ENCODE measurements around the gene TNC. TPM values are rescaled to one million over a fixed set of nuclear protein-coding genes. Genes with fewer than 3 reads are reported as not detected.

The TNC gene
- total and polyA plus RNA-seq, 2 of the 4 experiments (the other 2 are of a cell fraction), result 192 to 253 TPM

GRCh38 chr9:115162946-115163345 is 45.0 kb upstream of the TNC start:
- Histone ChIP-seq H2AFZ (replicated peaks; ENCODE audit: low read length, poor library complexity) (no peak overlapping the region), H4K91ac (ENCODE audit: insufficient read depth, low read depth, low read length) (no peak overlapping the region), H3K4me3 (ENCODE audit: insufficient read depth, low read depth, low read length) (no peak overlapping the region), H4K20me1 (ENCODE audit: insufficient read depth, low read length) (no peaks in the 10 kb centered on the region), H3K9ac (ENCODE audit: low read depth, low read length) (no peak overlapping the region), H3K27me3 (ENCODE audit: control insufficient read depth, insufficient read depth, low read length) (no peaks in the 10 kb centered on the region), H3K9me3 (ENCODE audit: control insufficient read depth, insufficient read depth, low read length) (no peaks in the 10 kb centered on the region; the same call in 1 of the 2 replicates), H3K27ac (ENCODE audit: insufficient read depth, low read length) (no peak overlapping the region), H3K9me1 (ENCODE audit: insufficient read depth, low read length) (peaks cover 8% of the 10 kb centered on the region; the same call in 1 of the 2 replicates), H3K79me1 (ENCODE audit: low read depth in 1 of 2, low read length in 2 of 2) (no peaks in the 10 kb centered on the region), H2BK120ac (ENCODE audit: low read depth, low read length) (0 out of 2 replicates have a peak overlapping the region, but pooled peaks have one; percentile 26), H2AK9ac (replicated peaks; ENCODE audit: low read depth, low read length, poor library complexity) (no peak overlapping the region), H2BK5ac (ENCODE audit: low read depth, low read length, poor library complexity, severe bottlenecking) (no peak overlapping the region), H3K4me2 (ENCODE audit: low read depth, low read length) (no peak overlapping the region), H4K8ac (ENCODE audit: low read depth in 2 of 2, low read length in 2 of 2) (no peak overlapping the region), H2BK15ac (ENCODE audit: low read depth, low read length) (no peak overlapping the region), H3K18ac (ENCODE audit: low read depth, low read length) (no peak overlapping the region), H3K4me1 (ENCODE audit: control insufficient read depth, insufficient read depth, low read length) (peaks cover 8% of the 10 kb centered on the region), H2BK20ac (ENCODE audit: low read depth, low read length) (peak overlapping the region; percentile 39), H3K14ac (replicated peaks; ENCODE audit: low read depth, low read length) (0 out of 2 replicates have a peak overlapping the region, but pooled peaks have one; percentile 35), H4K5ac (ENCODE audit: low read depth, low read length) (no peak overlapping the region), H2AK5ac (ENCODE audit: low read depth, low read length) (no peak overlapping the region), H3K4ac (ENCODE audit: low read depth, low read length) (0 out of 2 replicates have a peak overlapping the region, but pooled peaks have one; percentile 20), H3K23ac (ENCODE audit: low read depth, low read length) (no peak overlapping the region), H3K36me3 (ENCODE audit: control insufficient read depth, insufficient read depth, low read length) (no peaks in the 10 kb centered on the region), H3K56ac (ENCODE audit: extremely low read depth, insufficient read depth, low read length) (no peak overlapping the region)
- in situ Hi-C loops (cut with MboI; ENCODE audit: low sequenced_read_pairs) (no loop called here), dilution Hi-C loops (cut with HindIII; ENCODE audit: low sequenced_read_pairs, unreplicated experiment) (no loop called here), intact Hi-C loops (cut with micrococcal nuclease) (no loop called here)
- TF ChIP-seq RFX5 (IDR thresholded peaks at IDR 0.05; ENCODE audit: low read depth, low read length), result no peak
- TF ChIP-seq BHLHE40 (IDR thresholded peaks at IDR 0.05; ENCODE audit: low read depth, low read length), result no peak
- TF ChIP-seq MXI1 (IDR thresholded peaks at IDR 0.05; ENCODE audit: borderline replicate concordance, low read depth, low read length), result no peak
- no peak for TF ChIP-seq MAFK (IDR thresholded peaks at IDR 0.05; ENCODE audit: low read depth, low read length)
- TF ChIP-seq MAZ (IDR thresholded peaks at IDR 0.05; ENCODE audit: borderline replicate concordance, low read depth, low read length), result no peak
- no peak for TF ChIP-seq CHD1 (IDR thresholded peaks at IDR 0.05; ENCODE audit: low read depth, low read length)
- TF ChIP-seq USF2 (IDR thresholded peaks at IDR 0.05; ENCODE audit: low read depth, low read length), result no peak
- TF ChIP-seq FOS (IDR thresholded peaks at IDR 0.05; ENCODE audit: low read depth, low read length), result no peak
- no peak for TF ChIP-seq ELK1 (IDR thresholded peaks at IDR 0.05; ENCODE audit: borderline replicate concordance, low read depth, low read length)
- no peak for TF ChIP-seq CTCF (conservative IDR thresholded peaks at IDR 0.05; ENCODE audit: low read depth, low read length)
- no peak for TF ChIP-seq RCOR1 (IDR thresholded peaks at IDR 0.05; ENCODE audit: insufficient replicate concordance, low read length)
- TF ChIP-seq POLR2A (IDR thresholded peaks at IDR 0.05; ENCODE audit: low read depth, low read length), result no peak
- no peak for TF ChIP-seq CEBPB (IDR thresholded peaks at IDR 0.05; ENCODE audit: low read depth, low read length)
- TF ChIP-seq RAD21 (IDR thresholded peaks at IDR 0.05; ENCODE audit: low read length), result no peak
- TF ChIP-seq NFE2L2 (IDR thresholded peaks at IDR 0.05; ENCODE audit: low read depth, low read length), result no peak
- TF ChIP-seq SMC3 (IDR thresholded peaks at IDR 0.05; ENCODE audit: low read depth, low read length), result no peak
- WGBS, 2 experiments (ENCODE audit: extremely low coverage in 2 of 2, insufficient read length in 1 of 2), result no CpG with 5 or more reads among the region's 1 CpG
- ATAC-seq (ENCODE audit: low read depth) (no peak), DNase-seq (no peak)
- BruUV-seq (replicated peaks), result no TSS peak
- ChIA-PET CTCF (interaction anchor here (0.6 kb wide), 1 partner anchor 9 kb away, joined by 4 read pairs; no protein-coding TSS in a partner anchor), POLR2A (ENCODE audit: unreplicated experiment) (no interaction called here)

Measured in IMR-90 (cell line).